ENCODE results near the gene MDP1.
"Not testable (repeated sequence)": the region's sequence is repeated elsewhere in the genome, so short reads cannot be mapped to it uniquely, and the experiment has no call there.

The MDP1 gene

DNA sequence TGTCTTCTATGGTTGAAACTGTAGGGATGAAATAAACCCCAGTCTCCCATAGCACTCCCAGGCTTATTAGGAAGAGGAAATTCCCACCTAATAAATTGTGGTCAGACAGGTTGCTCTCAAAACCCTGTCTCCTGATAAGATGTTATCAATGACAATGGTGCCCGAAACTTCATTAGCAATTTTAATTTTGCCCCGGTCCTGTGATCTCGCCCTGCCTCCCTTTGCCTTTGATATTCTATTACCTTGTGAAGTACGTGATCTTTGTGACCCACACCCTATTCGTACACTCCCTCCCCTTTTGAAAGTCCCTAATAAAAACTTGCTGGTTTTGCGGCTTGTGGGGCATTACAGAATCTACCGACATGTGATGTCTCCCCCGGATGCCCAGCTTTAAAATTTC, 13.3 kb downstream of the MDP1 start:
- DNase-seq: not testable (repeated sequence)

- DNase-seq: no peak
These were observed 16.9 kb downstream of the MDP1 start for GRCh38 chr14:24198814-24199524.

GRCh38 chr14:24197056-24197450, 18.8 kb downstream of the MDP1 start:
- no peak for DNase-seq

GRCh38 chr14:24196071-24197055, 19.5 kb downstream of the MDP1 start:
- DNase-seq: peak in 1 of 51 donors; percentile 34

GRCh38 chr14:24195186-24196070, 20.4 kb downstream of the MDP1 start, which contains the start of gene TM9SF1:
Gene TM9SF1, minus strand, starts transcription at chr14:24195441. Its CDS starts 422 bp downstream, at chr14:24195019.
- DNase-seq: peak; percentile 29 to 89 (median 75)

DNA sequence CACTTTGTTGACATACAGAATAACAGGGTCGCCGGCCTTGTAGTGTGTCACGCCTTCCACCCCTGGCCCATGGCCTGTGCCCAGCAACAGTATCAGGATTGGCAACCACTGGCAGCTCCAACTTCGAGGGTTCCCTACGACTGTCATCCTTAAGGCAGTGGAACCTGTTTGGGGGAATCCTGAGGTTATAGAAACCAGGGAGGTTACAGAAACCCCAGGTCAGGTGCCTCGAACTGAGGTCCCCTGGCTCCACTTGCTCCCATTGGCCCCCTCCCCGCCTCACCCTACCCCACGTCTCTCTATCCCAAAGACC, 21.0 kb downstream of the MDP1 start:
- DNase-seq: no peak

- peak in 1 of 51 donors; percentile 29 for DNase-seq
These were observed 21.5 kb downstream of the MDP1 start for GRCh38 chr14:24194186-24194872.

- DNase-seq: no peak
These were observed 22.9 kb downstream of the MDP1 start for GRCh38 chr14:24192933-24193332.

GRCh38 chr14:24190416-24190815, 25.4 kb downstream of the MDP1 start:
- DNase-seq: no peak

- DNase-seq: no peak
These were observed 26.4 kb downstream of the MDP1 start for GRCh38 chr14:24189460-24189859.

DNA sequence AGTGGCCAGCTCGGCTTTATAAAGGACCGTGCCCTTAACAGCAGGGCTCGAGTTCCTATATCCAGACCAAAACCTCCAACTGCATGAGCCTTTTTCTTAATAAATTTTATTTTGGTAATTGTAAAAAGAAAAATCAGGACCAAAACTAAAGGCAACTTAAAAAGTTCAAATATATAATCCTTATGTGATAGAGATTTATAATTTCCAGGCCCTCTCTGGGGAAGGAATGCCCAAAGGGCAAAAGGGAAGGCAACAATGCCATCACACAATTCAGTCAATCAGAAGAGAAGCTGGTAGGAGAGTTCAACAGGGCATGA, 26.8 kb downstream of the MDP1 start:
- no peak for DNase-seq

DNA sequence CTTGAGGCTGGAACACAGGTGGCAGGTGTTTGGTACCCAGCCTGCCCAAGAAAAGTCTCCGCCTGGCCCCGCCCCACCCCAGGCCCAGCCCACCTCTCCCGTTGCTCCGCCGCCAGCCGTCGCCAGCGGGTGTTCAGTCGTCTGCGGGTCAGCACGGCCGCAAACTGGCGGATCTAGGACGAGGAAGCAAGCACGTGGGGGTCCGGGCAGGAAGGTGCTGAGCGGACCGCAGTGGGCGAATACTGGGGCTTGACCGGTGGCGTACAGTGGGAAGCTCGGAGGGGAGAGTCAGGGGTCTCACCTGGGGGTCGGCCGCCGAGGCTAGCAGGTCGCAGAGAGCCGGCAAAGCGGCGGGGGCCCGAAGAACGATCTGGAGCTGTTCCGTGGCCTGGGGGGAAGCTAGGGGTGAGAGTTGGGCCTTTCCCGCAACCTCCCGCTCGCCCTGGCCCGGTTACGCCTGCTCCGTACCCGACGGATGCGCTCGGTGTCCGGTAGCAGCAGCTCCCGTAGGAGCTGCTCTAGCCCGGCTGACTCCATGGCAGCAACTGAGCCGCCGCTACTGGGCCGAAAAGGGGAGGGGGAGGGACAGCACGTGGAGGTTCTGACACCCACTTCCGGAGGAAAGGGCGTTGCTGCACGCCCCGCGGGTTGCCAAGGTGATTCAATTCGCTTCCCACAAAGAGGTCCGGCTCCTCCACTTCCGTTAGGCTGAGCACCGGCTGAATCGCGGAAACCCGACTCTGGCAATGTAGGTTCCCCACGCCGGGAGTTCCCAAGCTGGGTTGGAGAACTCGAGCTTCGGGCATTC, 27.4 kb downstream of the MDP1 start, which contains the start of gene IPO4:
IPO4 (minus strand) TSS at position 566 of the 808 bp plus-strand sequence; CDS start at position 537, 29 bp downstream.
- peak; percentile 48 to 97 (median 92) for DNase-seq

DNA sequence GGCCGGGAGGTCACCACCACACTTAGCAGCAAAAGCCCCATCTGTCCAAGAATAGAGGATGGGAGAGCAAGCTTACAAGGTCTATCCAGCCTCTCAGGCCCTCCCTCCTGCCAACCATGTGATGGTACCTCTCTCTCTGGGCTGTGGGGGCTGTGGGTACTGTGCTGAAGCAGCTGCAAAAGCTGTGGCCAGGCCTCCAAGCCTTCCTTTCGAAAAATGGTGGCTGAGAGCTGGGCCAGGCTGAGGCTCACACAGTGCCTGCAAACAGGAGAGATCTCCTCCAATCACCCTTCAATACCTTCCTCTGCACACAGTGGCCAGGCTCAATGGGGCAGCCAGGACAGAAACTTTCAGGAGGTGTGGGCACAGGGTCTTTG, 28.3 kb downstream of the MDP1 start:
- DNase-seq: no peak

GRCh38 chr14:24186831-24187538, 28.9 kb downstream of the MDP1 start:
- DNase-seq: no peak

- no peak for DNase-seq
These were observed 30.1 kb downstream of the MDP1 start for GRCh38 chr14:24185741-24186140.

DNA sequence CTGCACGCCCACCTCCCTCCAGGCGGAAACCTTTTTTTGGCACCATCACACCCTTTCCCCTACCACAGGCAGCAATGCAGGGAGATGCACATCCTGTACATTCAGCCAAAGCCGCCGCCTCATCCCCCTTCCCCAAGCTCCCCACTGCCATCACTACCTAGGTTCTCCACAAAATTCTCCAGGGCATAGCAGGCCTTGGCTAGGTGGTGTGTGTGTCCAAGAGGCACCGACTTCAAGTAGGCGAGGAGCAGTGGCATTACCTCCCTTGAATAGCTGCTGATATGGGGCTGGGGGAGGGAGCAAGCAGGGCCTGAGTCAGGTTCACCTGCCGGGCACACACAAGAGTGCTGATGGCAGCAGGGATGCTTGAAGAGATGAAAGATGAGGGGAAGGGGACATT, 30.8 kb downstream of the MDP1 start:
- no peak for DNase-seq

DNA sequence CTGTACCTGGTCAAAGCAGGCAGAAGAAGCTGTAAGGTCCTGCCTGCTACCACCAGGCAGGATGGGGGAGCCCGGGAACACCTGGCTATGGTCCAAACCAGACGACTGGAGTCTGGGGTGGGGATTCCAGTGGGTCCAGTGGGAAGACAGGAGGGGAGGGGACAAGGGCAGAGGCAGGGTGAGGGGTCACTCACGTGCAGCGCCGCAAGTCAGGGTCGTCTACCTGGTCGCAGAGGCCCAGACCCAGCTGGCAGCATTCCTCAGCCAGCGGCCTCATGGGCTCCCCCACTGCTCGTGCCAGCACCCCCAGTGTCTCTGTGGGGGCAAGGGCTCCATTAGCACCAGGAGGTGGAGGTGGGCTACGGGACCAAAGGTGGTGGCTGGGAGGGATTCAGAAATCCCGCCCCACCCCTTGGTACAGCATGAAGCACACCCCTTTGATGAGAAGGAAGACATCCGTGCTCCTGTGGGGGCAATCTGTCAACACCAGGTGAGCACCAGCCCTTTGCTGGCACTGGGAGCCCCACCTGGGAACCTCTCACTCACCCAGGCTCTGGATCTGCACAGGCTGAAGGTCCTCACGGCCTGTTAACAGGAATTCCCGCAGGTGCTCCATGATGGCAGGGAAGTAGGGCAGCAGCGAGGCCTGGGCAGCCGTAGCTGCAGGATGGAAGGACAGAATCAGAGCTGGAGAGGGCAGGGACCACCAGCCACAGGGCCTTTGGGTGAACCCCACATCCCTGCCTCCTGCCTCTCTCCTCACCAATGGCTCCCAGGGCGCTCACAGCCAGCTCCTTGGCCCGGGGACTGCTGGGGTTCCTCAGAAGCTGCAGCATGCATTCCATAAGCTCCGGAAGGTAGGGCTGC, 31.5 kb downstream of the MDP1 start:
- DNase-seq: no peak

DNA sequence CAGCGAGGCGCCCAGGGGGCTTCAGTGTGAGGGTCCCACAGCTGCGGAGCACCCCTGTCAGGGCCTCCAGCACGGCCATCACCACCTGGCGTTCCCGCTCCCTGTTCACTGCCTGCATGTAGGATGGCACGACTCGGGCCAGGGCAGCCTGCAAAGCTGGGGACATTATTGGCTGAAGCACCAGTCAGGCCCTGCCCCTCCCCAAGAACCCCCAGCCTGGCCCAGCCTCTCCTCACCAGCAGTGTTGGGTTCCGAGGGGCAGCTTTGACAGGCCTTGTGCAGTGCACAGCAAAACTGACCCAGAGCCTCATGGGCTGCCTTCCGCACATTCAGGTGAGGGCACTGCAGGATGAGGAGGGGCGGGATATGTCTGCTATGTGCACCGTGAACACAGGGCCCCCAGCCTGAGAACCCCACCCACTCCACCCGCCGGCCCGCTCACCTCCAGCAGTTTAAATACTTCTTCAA, 32.8 kb downstream of the MDP1 start:
- DNase-seq: no peak

Data from hypothalamus (tissue), 51 donors.